ENCODE results near the gene RALGAPA2. TPM values are rescaled to one million over a fixed set of nuclear protein-coding genes. Genes with fewer than 3 reads are reported as not detected.

The RALGAPA2 gene
- total and polyA plus RNA-seq, 2 donors (not counting 3 experiments of a cell fraction or from before 2014, with no cell fraction given), result 10.0 to 46.8 TPM

- H3K79me2 ChIP-seq (ENCODE audit: control insufficient read depth, insufficient read depth, low read length), result no peaks in the 10 kb centered on the region
- FAIRE-seq (no peak), DNase-seq (ENCODE audit: low read depth, low spot score) (no peak)
- H3K9me3 ChIP-seq (replicated peaks; ENCODE audit: control insufficient read depth, insufficient read depth, low read length), result no peaks in the 10 kb centered on the region
- no TSS peak for BruUV-seq (replicated peaks)
- CTCF ChIA-PET, result no interaction called here
- dilution Hi-C loops (cut with MboI; ENCODE audit: extremely low pct_ligation_motif_present, low sequenced_read_pairs), result no loop called here
- no peaks in the 10 kb centered on the region for H4K20me1 ChIP-seq (replicated peaks; ENCODE audit: control insufficient read depth, extremely low read depth, insufficient read depth, low read length)
- intact Hi-C loops (cut with micrococcal nuclease), result no loop called here
- no peak overlapping the region for H3K9ac ChIP-seq (replicated peaks; ENCODE audit: extremely low read depth, insufficient read depth, low read length)
- H3K27ac ChIP-seq (ENCODE audit: insufficient read depth, low read depth, low read length), result no peak overlapping the region
- no peak for TF ChIP-seq POLR2AphosphoS5 (IDR thresholded peaks at IDR 0.05; ENCODE audit: insufficient read depth, low read depth, low read length)
- TF ChIP-seq GATA2 (IDR thresholded peaks at IDR 0.05; ENCODE audit: insufficient read depth, insufficient read length, low read depth, low read length), result no peak
- no peak for TF ChIP-seq MAX (IDR thresholded peaks at IDR 0.05; ENCODE audit: insufficient read depth, insufficient read length)
- no peak for TF ChIP-seq EZH2 (IDR thresholded peaks at IDR 0.05; ENCODE audit: borderline replicate concordance, low read depth, low read length, severe bottlenecking)
- H3K9me1 ChIP-seq (replicated peaks; ENCODE audit: control insufficient read depth, extremely low read depth, insufficient read depth, low read length), result no peaks in the 10 kb centered on the region
- POLR2A ChIA-PET, result no interaction called here
- H3K4me1 ChIP-seq (ENCODE audit: control insufficient read depth, extremely low read depth, insufficient read depth, low read length), result no peaks in the 10 kb centered on the region
- H3K27me3 ChIP-seq (ENCODE audit: control insufficient read depth in 2 of 2, insufficient read depth in 2 of 2, low read length in 2 of 2), result no peaks in the 10 kb centered on the region
- H3K36me3 ChIP-seq (ENCODE audit: control insufficient read depth in 2 of 2, extremely low read depth in 1 of 2, insufficient read depth in 2 of 2, low read length in 2 of 2), result no peaks in the 10 kb centered on the region
- H3K4me2 ChIP-seq (ENCODE audit: insufficient read depth, low read length), result no peak overlapping the region
- no peak overlapping the region for H3K4me3 ChIP-seq (replicated peaks in 1 of 3; ENCODE audit: insufficient read depth in 1 of 3, low read depth in 1 of 3, low read length in 3 of 3)
- no peak overlapping the region for H2AFZ ChIP-seq (ENCODE audit: low read depth, low read length)
Measured at GRCh38 chr20:20443504-20443903, 268.9 kb downstream of the RALGAPA2 start.

- Histone ChIP-seq H3K9ac (replicated peaks; ENCODE audit: extremely low read depth, insufficient read depth, low read length) (no peak overlapping the region), H2AFZ (ENCODE audit: low read depth, low read length) (no peak overlapping the region), H3K9me3 (replicated peaks; ENCODE audit: control insufficient read depth, insufficient read depth, low read length) (no peaks in the 10 kb centered on the region), H3K27ac (ENCODE audit: insufficient read depth, low read depth, low read length) (no peak overlapping the region), H3K36me3 (ENCODE audit: control insufficient read depth in 2 of 2, extremely low read depth in 1 of 2, insufficient read depth in 2 of 2, low read length in 2 of 2) (peaks cover 0 to 3% of the 10 kb centered on the region in 2 experiments), H4K20me1 (replicated peaks; ENCODE audit: control insufficient read depth, extremely low read depth, insufficient read depth, low read length) (no peaks in the 10 kb centered on the region), H3K27me3 (ENCODE audit: control insufficient read depth in 2 of 2, insufficient read depth in 2 of 2, low read length in 2 of 2) (no peaks in the 10 kb centered on the region), H3K4me3 (replicated peaks in 1 of 3; ENCODE audit: insufficient read depth in 1 of 3, low read depth in 1 of 3, low read length in 3 of 3) (no peak overlapping the region), H3K4me2 (ENCODE audit: insufficient read depth, low read length) (no peak overlapping the region), H3K9me1 (replicated peaks; ENCODE audit: control insufficient read depth, extremely low read depth, insufficient read depth, low read length) (no peaks in the 10 kb centered on the region), H3K79me2 (ENCODE audit: control insufficient read depth, insufficient read depth, low read length) (no peaks in the 10 kb centered on the region), H3K4me1 (ENCODE audit: control insufficient read depth, extremely low read depth, insufficient read depth, low read length) (no peaks in the 10 kb centered on the region)
- no peak for TF ChIP-seq MAX (IDR thresholded peaks at IDR 0.05; ENCODE audit: insufficient read depth, insufficient read length)
- TF ChIP-seq EZH2 (IDR thresholded peaks at IDR 0.05; ENCODE audit: borderline replicate concordance, low read depth, low read length, severe bottlenecking), result no peak
- no peak for TF ChIP-seq FOS (IDR thresholded peaks at IDR 0.05; ENCODE audit: borderline replicate concordance, insufficient read depth, low read length)
- TF ChIP-seq GATA2 (IDR thresholded peaks at IDR 0.05; ENCODE audit: insufficient read depth, insufficient read length, low read depth, low read length), result no peak
- TF ChIP-seq MYC (IDR thresholded peaks at IDR 0.05; ENCODE audit: low read depth, low read length), result no peak
- no peak for TF ChIP-seq JUN (IDR thresholded peaks at IDR 0.05; ENCODE audit: borderline replicate concordance, insufficient read depth, insufficient read length, low read depth)
- TF ChIP-seq POLR2AphosphoS5 (IDR thresholded peaks at IDR 0.05; ENCODE audit: insufficient read depth, low read depth, low read length), result no peak
- TF ChIP-seq POLR2A (IDR thresholded peaks at IDR 0.05; ENCODE audit: low read depth, low read length), result no peak
- TF ChIP-seq CTCF (IDR thresholded peaks at IDR 0.05; ENCODE audit: extremely low read depth in 1 of 2, insufficient read depth in 1 of 2, low read depth in 1 of 2, low read length in 2 of 2), result no peak
- intact Hi-C loops (cut with micrococcal nuclease), result no loop called here
- dilution Hi-C loops (cut with MboI; ENCODE audit: extremely low pct_ligation_motif_present, low sequenced_read_pairs), result no loop called here
- CTCF ChIA-PET, result interaction anchor here (1.0 kb wide), 1 partner anchor 10 kb away, joined by 3 read pairs; no protein-coding TSS in a partner anchor
- POLR2A ChIA-PET, result no interaction called here
- FAIRE-seq (no peak), DNase-seq (ENCODE audit: low read depth, low spot score) (no peak)
- BruUV-seq (replicated peaks), result no TSS peak
Measured at GRCh38 chr20:20442466-20442865, 270.0 kb downstream of the RALGAPA2 start.

Measured in endothelial cell of umbilical vein (primary cell).